ENCODE measurements around the gene BNIP5.

The BNIP5 gene, protein sequence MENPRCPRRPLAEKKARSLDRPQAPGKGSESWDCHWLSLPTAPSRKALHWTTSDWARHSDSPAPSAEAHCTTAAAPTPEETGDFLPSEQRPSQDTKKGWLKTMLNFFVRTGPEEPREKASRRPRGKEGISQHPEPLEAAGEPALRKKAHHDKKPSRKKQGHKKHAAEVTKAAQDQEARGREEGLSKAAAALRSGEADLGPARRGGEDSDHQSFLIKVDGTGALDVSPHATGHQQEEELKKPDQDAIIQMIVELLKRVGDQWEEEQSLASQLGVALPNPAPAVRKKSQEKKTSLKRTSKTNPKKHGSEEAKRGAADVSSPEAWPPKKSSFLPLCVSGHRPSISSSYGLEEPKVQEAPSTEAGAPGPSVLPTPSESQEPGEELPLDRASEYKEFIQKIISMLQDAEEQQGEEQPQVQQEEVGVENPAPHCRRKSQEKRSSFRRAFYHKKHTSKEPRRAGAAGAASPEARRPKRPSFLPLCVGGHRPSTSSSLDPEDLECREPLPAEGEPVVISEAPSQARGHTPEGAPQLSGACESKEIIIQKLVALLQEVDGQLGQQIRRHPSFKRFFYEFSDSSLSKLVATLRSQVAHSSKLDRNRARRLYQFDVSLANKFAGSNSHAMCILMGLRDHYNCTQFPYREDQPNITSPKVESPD

DNA sequence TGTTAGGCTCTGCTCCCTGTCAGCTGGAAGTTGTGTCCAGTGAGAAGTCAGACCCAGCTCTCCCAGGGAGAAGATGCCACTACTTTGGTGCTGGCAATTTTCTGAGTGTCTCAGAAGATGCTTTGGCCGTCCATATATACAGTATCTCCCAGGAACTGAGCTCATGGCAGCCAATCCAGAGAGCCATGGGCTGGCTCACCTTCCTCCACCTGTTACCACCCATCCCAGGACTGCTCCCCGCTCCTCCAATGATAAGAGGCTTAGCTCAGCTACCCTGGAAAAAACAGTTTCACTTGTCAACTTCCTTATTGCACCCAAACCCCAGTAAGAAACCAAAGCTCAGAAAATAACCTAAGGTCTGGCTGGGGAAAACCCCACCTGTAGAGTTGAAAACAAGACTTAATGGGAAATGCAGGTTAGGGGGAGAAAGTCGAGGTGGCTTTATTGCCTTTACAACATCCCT lies at the start of gene BNIP5:
Gene BNIP5 (minus strand): TSS at position 110 of the 463 bp plus-strand sequence. CDS start 6,198 bp downstream, outside the sequence.
- no peak for DNase-seq

GRCh38 chr6:36384095-36384494 lies 47.4 kb upstream of the BNIP5 start:
- no peak for DNase-seq

DNA sequence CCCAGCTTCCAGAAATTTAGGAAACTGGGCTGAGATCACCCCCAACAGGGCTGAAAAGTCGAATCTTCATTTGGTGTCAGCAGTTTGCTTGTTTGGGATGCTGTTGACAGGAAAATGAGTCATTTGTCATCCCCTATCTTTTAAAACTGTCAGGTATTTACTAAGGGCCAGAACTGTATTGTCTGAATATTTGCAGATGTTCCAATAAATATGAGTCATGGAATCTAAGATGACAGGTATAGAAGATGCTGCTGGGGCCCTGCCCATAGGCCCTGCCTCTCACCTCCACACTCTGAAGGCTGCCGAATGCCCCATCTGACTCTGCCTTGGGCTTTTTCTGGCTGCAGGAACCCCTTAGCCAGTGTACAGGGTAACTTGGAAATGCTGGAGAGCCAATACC lies 46.9 kb upstream of the BNIP5 start:
- DNase-seq, result no peak

- no peak for DNase-seq
Observed at GRCh38 chr6:36382976-36383375, 46.3 kb upstream of the BNIP5 start.

DNA sequence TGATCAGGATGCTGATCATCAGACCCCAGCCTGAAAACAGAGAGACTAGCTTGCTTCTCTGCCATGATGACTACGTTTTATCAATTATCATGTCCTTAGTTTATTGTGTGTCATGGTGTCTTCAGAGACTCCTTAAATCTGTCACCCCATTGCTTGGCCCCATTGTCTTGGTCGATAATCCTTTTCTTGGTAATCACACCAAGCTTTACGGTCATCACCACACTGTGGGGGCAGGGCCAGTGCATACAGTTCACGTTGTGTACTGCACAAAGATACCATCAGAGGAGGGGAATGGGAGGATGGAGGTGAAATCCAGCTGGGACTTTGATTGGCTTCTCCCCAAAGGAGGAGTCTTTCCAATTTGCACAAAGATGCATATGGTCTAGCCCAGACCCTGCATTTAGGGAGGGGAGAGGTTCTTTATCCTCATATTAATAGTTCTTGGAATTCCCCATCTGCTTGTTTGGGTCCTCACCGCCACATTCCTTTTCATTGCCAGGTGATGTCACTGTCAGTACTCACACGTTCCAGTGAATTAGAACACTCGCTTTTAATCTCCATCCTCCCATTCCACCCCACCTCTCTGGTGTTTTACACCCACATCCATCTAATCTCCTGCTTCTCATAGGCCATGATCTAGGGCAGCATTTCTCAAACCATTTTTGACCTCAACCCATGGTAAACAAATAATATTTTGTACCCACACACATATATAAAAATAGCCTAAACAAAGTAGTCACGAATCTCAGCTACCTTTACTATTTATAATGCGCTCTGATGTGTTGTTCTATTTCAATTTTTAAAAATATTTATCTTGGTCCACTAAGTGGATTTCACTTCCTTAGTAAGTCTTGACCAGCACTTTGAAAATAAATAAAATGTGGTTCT lies 45.1 kb upstream of the BNIP5 start:
- DNase-seq, result no peak

DNA sequence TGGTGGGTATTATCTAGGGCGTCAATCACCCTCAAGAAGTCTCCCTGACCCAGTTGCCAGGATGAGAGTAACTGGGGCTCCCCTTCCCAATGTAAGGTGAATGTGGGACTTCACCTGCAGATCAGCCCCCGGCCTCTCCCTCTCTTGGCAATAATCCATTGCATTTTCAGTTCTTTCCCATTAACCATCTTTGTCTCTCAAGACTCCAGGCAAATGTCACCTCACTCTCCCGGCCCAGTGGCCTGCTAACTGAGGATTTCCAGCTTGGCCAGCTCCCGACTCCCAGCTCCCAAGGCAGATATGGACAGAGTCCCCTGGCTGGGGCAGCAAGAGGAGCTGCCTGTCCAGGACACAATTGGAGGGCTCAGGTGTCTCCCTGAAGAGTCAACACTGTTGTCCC lies 43.5 kb upstream of the BNIP5 start:
- DNase-seq, result no peak

- DNase-seq, result no peak
Observed at GRCh38 chr6:36378936-36379335, 42.2 kb upstream of the BNIP5 start.

DNA sequence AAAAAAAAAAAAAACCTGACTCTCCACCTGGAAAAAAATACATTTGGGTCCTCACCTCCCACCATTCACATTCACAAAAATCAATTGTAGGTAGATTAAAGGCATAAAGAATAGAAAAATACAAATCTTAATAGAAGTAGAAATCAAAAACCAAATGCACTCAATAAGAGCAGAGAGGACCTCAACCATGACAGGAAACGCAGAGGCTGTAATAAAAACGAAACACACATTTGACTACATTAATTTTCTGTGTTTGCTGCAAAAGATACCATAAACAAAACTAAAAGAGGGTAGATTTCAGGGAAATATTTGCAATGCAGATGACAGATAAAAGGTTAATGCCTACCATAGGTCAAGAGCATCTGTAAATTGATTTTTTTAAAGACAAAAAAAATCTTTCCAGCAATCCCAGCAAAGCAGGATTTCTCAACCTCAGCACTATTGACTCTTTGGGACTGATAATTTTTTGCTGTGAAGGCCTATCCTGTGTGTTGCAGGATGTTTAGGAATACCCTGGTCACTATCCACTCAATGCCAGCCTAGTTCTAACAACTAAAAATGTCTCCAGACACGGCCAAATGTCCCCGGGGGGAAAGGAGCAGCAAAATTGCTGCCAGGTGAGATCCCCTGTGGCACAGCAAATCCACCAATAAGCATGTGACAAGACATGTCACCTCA lies 41.7 kb upstream of the BNIP5 start:
- no peak for DNase-seq

DNA sequence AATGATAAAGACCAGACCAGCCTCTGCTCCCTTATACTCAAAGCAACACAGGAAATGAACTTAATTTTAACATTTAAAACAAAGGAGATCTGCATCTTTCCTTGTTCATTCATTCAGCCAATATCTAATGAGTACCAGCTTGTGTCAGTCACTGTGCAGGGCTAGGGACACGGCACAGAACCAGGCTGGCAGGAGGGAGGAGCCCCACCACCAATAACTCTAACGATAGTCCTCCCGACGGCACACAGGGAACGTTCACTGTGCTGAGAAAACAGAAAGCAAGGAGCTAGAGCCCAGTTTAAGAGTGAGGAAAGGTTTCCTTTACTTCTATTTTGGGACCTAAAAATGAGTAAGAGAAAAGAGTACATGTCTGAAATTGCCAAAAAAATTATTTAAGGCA lies 40.9 kb upstream of the BNIP5 start:
- no peak for DNase-seq

DNA sequence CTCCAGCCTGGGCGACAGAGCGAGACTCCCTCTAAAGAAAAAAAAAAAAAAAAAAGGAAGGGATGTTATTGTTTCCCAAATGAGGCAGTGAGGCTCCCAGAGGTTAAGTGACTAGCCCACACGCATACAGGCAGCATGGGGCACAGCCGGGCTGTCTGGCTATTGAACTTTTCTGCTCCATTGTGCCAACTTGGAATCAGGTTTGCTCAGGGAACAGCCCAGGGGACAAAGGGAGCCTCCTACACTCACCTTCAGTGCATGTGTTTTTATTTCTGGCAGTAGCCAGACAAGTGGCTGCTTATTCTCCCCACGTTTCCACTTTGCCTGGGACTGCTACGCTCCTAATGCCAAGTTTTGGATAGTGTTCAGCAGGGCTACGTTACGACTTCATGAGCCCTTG lies 40.1 kb upstream of the BNIP5 start:
- no peak for DNase-seq

DNA sequence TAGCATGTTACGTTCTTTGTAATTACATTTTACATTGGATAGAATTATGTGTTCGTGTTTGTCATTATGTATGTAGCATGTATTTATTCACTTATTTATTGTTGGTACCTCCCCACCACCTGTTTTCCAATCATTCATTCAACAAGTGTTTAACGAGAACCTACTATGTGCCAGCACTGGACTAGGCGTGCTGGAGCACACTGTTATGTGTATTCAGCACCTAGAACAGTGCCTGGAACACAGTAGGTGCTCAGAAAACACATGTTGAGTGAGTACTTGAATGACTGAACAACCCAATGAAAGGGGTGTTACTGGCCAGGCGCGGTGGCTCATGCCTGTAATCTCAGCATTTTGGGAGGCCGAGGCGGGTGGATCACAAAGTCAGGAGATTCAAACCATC lies 39.5 kb upstream of the BNIP5 start:
- no peak for DNase-seq

DNA sequence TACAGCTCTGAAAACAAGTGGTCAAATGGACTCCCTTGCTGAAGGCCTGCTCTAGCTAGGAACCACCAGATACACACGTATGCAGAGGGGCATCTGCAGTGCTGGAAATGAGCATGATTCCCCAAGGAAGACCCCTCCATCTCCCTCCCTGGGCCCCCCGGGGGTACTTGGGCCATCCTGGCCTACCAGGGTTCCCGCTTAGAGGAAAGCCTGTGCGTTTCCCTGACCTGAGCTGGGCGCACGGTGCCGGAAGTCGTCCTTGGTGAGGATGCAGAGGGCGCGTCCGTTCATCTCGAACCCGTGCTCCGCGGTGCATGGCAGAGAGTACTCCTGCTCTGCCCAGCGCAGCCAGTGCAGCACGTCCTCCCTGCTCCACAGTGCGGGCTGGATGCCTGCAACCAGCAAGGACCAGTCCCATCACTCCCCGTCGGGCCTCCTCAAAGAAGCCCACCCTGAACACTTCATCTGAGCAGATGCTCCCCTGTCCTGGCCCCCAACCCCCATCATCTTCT lies 39.0 kb upstream of the BNIP5 start:
- DNase-seq, result no peak

DNA sequence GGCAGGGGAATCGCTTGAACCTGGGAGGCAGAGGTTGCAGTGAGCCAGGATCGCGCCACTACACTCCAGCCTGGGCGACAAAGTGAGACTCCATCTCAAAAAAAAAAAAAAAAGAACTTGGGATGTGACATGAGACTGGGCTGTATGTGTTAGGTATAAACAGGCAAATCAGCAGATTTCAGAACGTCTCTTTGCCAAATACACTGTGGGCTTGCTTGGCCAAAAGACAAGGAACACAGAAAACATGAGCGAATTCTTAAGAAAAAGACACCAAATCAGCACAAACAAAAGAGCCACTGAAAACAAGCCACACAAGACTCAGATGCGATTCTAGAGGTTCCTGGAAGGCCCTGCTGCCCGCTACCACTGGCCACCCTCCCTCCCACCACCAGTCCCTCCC lies 38.3 kb upstream of the BNIP5 start:
- no peak for DNase-seq

GRCh38 chr6:36374194-36374593 lies 37.5 kb upstream of the BNIP5 start:
- DNase-seq, result no peak

- DNase-seq, result no peak
Observed at GRCh38 chr6:36373368-36374019, 36.8 kb upstream of the BNIP5 start.

DNA sequence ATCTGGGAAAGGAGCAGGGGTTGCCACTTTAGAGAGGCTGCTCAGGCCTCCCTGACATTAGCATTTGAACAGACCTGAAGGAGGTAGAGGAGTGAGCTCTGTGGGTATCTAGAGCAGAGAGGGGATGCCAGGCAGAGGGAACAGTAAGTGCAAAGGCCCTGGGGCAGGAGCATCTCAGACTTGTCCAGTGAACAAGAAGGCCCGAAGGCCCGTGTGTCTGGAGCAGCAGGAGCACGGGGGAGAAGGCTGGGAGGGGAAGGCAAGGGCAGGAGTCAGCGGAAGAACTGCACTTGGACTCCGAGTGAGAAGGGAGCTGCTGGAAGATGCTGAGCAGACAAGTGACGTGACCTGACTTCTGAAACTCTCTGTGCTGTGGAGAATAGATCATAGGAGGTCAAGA lies 35.4 kb upstream of the BNIP5 start:
- DNase-seq, result no peak

- DNase-seq, result no peak
Observed at GRCh38 chr6:36371211-36371610, 34.5 kb upstream of the BNIP5 start.

DNA sequence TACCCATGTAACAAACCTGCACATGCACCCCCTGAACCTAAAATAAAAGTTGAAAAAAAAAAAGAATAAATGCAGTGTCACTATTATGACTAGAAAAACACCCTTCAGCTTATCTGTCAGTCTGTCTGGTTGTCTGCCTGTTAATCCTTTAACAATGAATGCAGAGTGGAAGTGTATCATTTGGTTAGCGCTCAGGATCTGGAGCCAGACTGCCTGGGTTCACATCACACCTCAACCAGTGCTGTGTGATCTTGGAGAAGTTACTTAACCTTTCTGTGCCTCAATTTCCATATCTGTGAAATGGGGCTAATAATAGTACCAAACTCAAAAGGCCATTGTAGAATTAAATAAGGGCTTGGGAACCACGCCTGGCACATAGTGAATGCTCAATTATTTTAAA lies 34.0 kb upstream of the BNIP5 start:
- no peak for DNase-seq

- no peak for DNase-seq
Observed at GRCh38 chr6:36368921-36369865, 32.5 kb upstream of the BNIP5 start.

DNA sequence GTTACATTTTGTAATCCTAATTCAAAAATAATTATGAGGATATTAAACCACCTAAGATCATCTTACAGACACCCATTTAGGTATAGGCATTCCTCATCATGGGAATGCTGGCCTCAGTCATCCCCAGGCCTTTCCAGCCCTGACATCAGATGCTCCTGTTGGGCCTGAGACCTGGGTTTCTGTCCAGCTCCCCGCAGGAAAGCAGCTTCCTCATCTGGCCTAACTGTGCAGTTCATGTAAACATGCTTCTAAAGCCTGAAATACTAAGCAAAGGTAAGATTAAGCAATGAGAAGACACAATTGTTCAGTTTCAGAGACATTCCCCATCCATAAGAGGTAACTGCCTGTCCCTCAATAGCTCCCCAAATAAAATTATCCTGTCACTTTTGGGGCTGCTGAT lies 31.7 kb upstream of the BNIP5 start:
- no peak for DNase-seq

DNA sequence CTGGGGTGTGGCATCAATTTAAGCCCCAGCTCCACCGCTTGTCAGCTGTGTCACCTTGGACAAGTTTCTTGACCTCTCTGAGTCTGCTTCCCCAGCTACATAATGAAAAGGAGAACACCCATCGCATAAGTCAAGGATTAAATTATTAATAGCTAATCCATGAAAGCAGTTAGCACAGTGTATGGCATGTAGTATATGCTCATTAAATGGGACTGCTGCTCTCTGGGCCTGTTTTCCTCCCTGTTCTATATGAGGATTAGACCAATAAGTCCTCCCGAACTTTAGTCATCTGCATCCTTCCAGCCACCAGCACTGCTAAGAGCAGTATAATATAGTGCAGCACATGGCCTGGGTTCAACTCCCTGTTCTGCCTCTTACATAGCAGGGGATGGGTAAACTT lies 31.1 kb upstream of the BNIP5 start:
- DNase-seq, result no peak
